ENCODE results near the gene DLG2. TPM values are rescaled to one million over a fixed set of nuclear protein-coding genes. Genes with fewer than 3 reads are reported as not detected.

DLG2 gene
- total and polyA plus RNA-seq, 7 donors, result 0.60 to 25.8 (median 9.7) TPM; not detected in 1

GRCh38 chr11:85472953-85473352, 154.2 kb downstream of the DLG2 start:
- Histone ChIP-seq H3K27ac (no peak overlapping the region), H3K36me3 (no peaks in the 10 kb centered on the region), H3K4me3 (no peak overlapping the region), H3K27me3 (no peaks in the 10 kb centered on the region), H3K4me1 (no peaks in the 10 kb centered on the region), H3K9me3 (peaks cover 0 to 13% (median 0%) of the 10 kb centered on the region in 4 donors)
- intact Hi-C loops (cut with DNase I), result no loop called here
- TF ChIP-seq CTCF (IDR thresholded peaks at IDR 0.05) (no peak), POLR2AphosphoS5 (IDR thresholded peaks at IDR 0.05) (no peak), EP300 (IDR thresholded peaks at IDR 0.05) (no peak), POLR2A (IDR thresholded peaks at IDR 0.05) (no peak)
- no peak for DNase-seq
- WGBS, 2 donors, result 96 to 97% methylated on average over 6 of the region's 6 CpGs

GRCh38 chr11:85464283-85464682, 162.9 kb downstream of the DLG2 start:
- DNase-seq, result no peak
- intact Hi-C loops (cut with DNase I), result no loop called here
- 79 to 89% methylated on average over 2 of the region's 2 CpGs for WGBS, 2 donors
- peaks cover 0 to 9% (median 0%) of the 10 kb centered on the region in 4 donors for H3K9me3 ChIP-seq
- no peaks in the 10 kb centered on the region for H3K27me3 ChIP-seq
- H3K4me1 ChIP-seq, result no peaks in the 10 kb centered on the region
- no peak overlapping the region for H3K4me3 ChIP-seq
- H3K27ac ChIP-seq, result no peak overlapping the region
- no peaks in the 10 kb centered on the region for H3K36me3 ChIP-seq
- no peak for TF ChIP-seq CTCF (IDR thresholded peaks at IDR 0.05)
- no peak for TF ChIP-seq POLR2A (IDR thresholded peaks at IDR 0.05)
- TF ChIP-seq EP300 (IDR thresholded peaks at IDR 0.05), result no peak
- TF ChIP-seq POLR2AphosphoS5 (IDR thresholded peaks at IDR 0.05), result no peak

- Histone ChIP-seq H3K9me3 (peaks cover 0 to 19% (median 2%) of the 10 kb centered on the region in 4 donors), H3K27ac (no peak overlapping the region), H3K4me3 (no peak overlapping the region), H3K27me3 (no peaks in the 10 kb centered on the region), H3K36me3 (no peaks in the 10 kb centered on the region), H3K4me1 (no peaks in the 10 kb centered on the region)
- TF ChIP-seq CTCF (IDR thresholded peaks at IDR 0.05), result no peak
- TF ChIP-seq POLR2AphosphoS5 (IDR thresholded peaks at IDR 0.05), result no peak
- no peak for TF ChIP-seq EP300 (IDR thresholded peaks at IDR 0.05)
- TF ChIP-seq POLR2A (IDR thresholded peaks at IDR 0.05), result no peak
- WGBS, 2 donors, result 81 to 88% methylated on average over 4 of the region's 4 CpGs
- DNase-seq, result no peak
- intact Hi-C loops (cut with DNase I), result no loop called here
Measured at GRCh38 chr11:85459304-85459703, 167.8 kb downstream of the DLG2 start.

GRCh38 chr11:85444479-85444878, 182.7 kb downstream of the DLG2 start:
- WGBS, 2 donors, result 77 to 88% methylated on average over 1 of the region's 1 CpG
- no peaks in the 10 kb centered on the region for H3K9me3 ChIP-seq
- no peaks in the 10 kb centered on the region for H3K36me3 ChIP-seq
- H3K27ac ChIP-seq, result no peak overlapping the region
- intact Hi-C loops (cut with DNase I), result no loop called here
- DNase-seq, result no peak
- H3K27me3 ChIP-seq, result no peaks in the 10 kb centered on the region
- TF ChIP-seq CTCF (IDR thresholded peaks at IDR 0.05), result no peak
- peak in 2 of 4 donors; percentile 74 to 77 for TF ChIP-seq POLR2AphosphoS5 (IDR thresholded peaks at IDR 0.05)
- TF ChIP-seq EP300 (IDR thresholded peaks at IDR 0.05), result peak in 1 of 4 donors; percentile 16
- no peak overlapping the region for H3K4me3 ChIP-seq
- peaks cover 0 to 15% (median 8%) of the 10 kb centered on the region in 4 donors for H3K4me1 ChIP-seq

- DNase-seq, result no peak
- Histone ChIP-seq H3K9me3 (no peaks in the 10 kb centered on the region), H3K36me3 (no peaks in the 10 kb centered on the region), H3K4me3 (no peak overlapping the region), H3K27me3 (no peaks in the 10 kb centered on the region), H3K27ac (no peak overlapping the region), H3K4me1 (peaks cover 0 to 15% (median 7%) of the 10 kb centered on the region in 4 donors)
- WGBS, 2 donors, result 90 to 93% methylated on average over 1 of the region's 1 CpG
- intact Hi-C loops (cut with DNase I), result no loop called here
- TF ChIP-seq POLR2A (IDR thresholded peaks at IDR 0.05) (no peak), EP300 (IDR thresholded peaks at IDR 0.05) (no peak), CTCF (IDR thresholded peaks at IDR 0.05) (no peak), POLR2AphosphoS5 (IDR thresholded peaks at IDR 0.05) (no peak)
Measured at GRCh38 chr11:85440273-85440672, 186.9 kb downstream of the DLG2 start.

Data from sigmoid colon (tissue), 7 donors.